Measurements from ENCODE around the gene SLC25A51. TPM values are rescaled to one million over a fixed set of nuclear protein-coding genes. Genes with fewer than 3 reads are reported as not detected.
A peak's percentile ranks its signal among the peaks of the same experiment; 100 is the strongest.
"Not testable (repeated sequence)": the region's sequence is repeated elsewhere in the genome, so short reads cannot be mapped to it uniquely, and the experiment has no call there.

SLC25A51 gene
- polyA plus RNA-seq, 2 of the 4 experiments (the other 2 are of a cell fraction) = 17.2 to 24.3 TPM

GRCh38 chr9:37887977-37888583, 15.8 kb downstream of the SLC25A51 start:
- H3K4me3 ChIP-seq; H3K4me2 ChIP-seq; ATAC-seq; DNase-seq (ENCODE audit: low read depth in 1 of 2, low spot score in 1 of 2); POLR2A ChIA-PET; CTCF ChIA-PET; H3K4me1 ChIP-seq; H3K9me3 ChIP-seq; H3K27ac ChIP-seq; FAIRE-seq: not testable (repeated sequence)
- WGBS (ENCODE audit: missing lambda C conversion rate) = 93% methylated on average over 11 of the region's 11 CpGs
- TF ChIP-seq CEBPB (IDR thresholded peaks at IDR 0.05) = peak in 1 of 2 experiments; percentile 51; a peak in 1 of 4 replicates

GRCh38 chr9:37880916-37881479, 22.9 kb downstream of the SLC25A51 start:
- no peak for FAIRE-seq
- ChIA-PET CTCF (interaction anchor here (0.6 to 0.9 kb wide), 3 partner anchors 11 to 543 kb away, joined by 3 read pairs; partner anchors contain the start of gene IGFBPL1), POLR2A (no interaction called here)
- H3K9me3 ChIP-seq = peaks cover 12% of the 10 kb centered on the region; the same call in 2 of the 3 replicates
- ATAC-seq = no peak
- H3K4me2 ChIP-seq = no peak overlapping the region
- DNase-seq (ENCODE audit: low read depth in 1 of 2, low spot score in 1 of 2) = no peak
- WGBS (ENCODE audit: missing lambda C conversion rate) = 90% methylated on average over 2 of the region's 2 CpGs
- TF ChIP-seq SREBF2 (IDR thresholded peaks at IDR 0.05) = no peak
- no peak for TF ChIP-seq HEYL (CRISPR knock-in tag; IDR thresholded peaks at IDR 0.05)
- TF ChIP-seq MYC (IDR thresholded peaks at IDR 0.05; ENCODE audit: borderline replicate concordance, low read length) = no peak
- TF ChIP-seq EHF (CRISPR knock-in tag; IDR thresholded peaks at IDR 0.05) = no peak
- no peak for TF ChIP-seq EHMT2 (IDR thresholded peaks at IDR 0.05; ENCODE audit: low read depth)
- no peak overlapping the region for H3K27ac ChIP-seq
- H3K4me3 ChIP-seq = no peak overlapping the region
- no peaks in the 10 kb centered on the region for H3K4me1 ChIP-seq

GRCh38 chr9:37876376-37876775, 27.6 kb downstream of the SLC25A51 start:
- Histone ChIP-seq H3K4me3 (no peak overlapping the region), H3K27ac (no peak overlapping the region), H3K4me2 (no peak overlapping the region), H3K9me3 (peaks cover 12% of the 10 kb centered on the region; the same call in 2 of the 3 replicates), H3K4me1 (no peaks in the 10 kb centered on the region)
- TF ChIP-seq NR3C1 (IDR thresholded peaks at IDR 0.05) = no peak
- no peak for TF ChIP-seq HOXA7 (CRISPR knock-in tag; IDR thresholded peaks at IDR 0.05)
- no peak for TF ChIP-seq BHLHE40 (IDR thresholded peaks at IDR 0.05; ENCODE audit: low read depth, low read length)
- no peak for TF ChIP-seq CEBPB (IDR thresholded peaks at IDR 0.05)
- no peak for TF ChIP-seq NPAS2 (CRISPR knock-in tag; IDR thresholded peaks at IDR 0.05; ENCODE audit: borderline replicate concordance)
- TF ChIP-seq MYC (IDR thresholded peaks at IDR 0.05; ENCODE audit: borderline replicate concordance, low read length) = no peak
- no peak for TF ChIP-seq REST (IDR thresholded peaks at IDR 0.05)
- no peak for TF ChIP-seq GATA3 (IDR thresholded peaks at IDR 0.05; ENCODE audit: borderline replicate concordance)
- no peak for TF ChIP-seq SMC3 (IDR thresholded peaks at IDR 0.05)
- TF ChIP-seq HMGXB4 (CRISPR knock-in tag; IDR thresholded peaks at IDR 0.05; ENCODE audit: borderline replicate concordance) = no peak
- no peak for FAIRE-seq
- ChIA-PET POLR2A (interaction anchor here (0.6 kb wide), 1 partner anchor 76 kb away, joined by 5 read pairs; no protein-coding TSS in a partner anchor), CTCF (interaction anchor here (1.0 kb wide), 1 partner anchor 14 kb away, joined by 3 read pairs; no protein-coding TSS in a partner anchor)
- ATAC-seq = no peak
- WGBS (ENCODE audit: missing lambda C conversion rate) = 94% methylated on average over 1 of the region's 1 CpG
- no peak for DNase-seq (ENCODE audit: low read depth in 1 of 2, low spot score in 1 of 2)

Data from A549 (cell line).